Measurements from ENCODE around the gene PPP1CC.
"Not testable (repeated sequence)": the region's sequence is repeated elsewhere in the genome, so short reads cannot be mapped to it uniquely, and the experiment has no call there.

The PPP1CC gene

GRCh38 chr12:110742718-110743570, at the start of gene PPP1CC:
TSS of gene PPP1CC (minus strand) at chr12:110742891. CDS start at chr12:110742707, 184 bp downstream.
- DNase-seq: peak in 57 of 58 donors; percentile 53 to 94 (median 89)

- no peak for DNase-seq
These were observed 48.9 kb upstream of the PPP1CC start for GRCh38 chr12:110791589-110791988.

DNA sequence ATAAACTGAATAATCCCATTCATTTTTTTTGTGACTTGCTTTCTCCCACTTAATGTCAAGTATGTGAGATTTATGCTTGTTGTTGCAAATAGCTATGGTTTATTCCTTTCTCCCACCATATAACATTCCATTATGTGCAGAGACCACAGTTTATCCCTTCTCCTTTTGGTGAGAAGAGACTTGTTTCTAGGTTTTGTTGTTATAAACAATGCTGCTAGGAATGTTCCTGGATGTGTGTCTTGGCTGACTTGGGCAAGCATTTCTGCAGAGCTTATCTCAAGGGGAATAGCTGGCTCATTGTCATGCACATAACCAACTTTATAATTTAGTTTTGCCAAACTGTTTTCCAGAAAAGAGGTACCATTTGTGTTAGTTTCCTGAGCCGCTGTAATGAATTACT, 47.6 kb upstream of the PPP1CC start:
- DNase-seq: no peak

GRCh38 chr12:110786012-110786411, 43.3 kb upstream of the PPP1CC start:
- no peak for DNase-seq

DNA sequence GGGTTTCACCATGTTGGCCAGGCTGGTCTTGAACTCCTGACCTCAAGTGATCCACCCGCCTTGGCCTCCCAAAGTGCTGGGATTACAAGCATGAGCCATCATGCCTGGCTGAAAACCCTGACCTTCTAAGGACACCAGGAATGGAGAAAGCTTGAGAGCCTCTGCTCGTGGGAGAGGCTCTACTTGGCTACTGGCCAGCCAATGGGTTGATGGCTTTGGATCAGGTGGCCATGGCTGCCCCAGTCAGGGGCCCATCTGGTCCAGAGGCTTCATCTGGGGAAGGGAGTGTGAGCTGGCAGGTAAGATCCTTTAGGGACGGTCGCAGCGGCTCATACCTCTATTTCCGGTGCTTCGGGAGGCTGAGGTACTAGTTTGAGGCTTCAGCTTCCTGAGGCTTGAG, 42.5 kb upstream of the PPP1CC start:
- DNase-seq: no peak

GRCh38 chr12:110782922-110783321, 40.2 kb upstream of the PPP1CC start:
- DNase-seq: no peak

GRCh38 chr12:110782094-110782493, 39.4 kb upstream of the PPP1CC start:
- no peak for DNase-seq

GRCh38 chr12:110780448-110780847, 37.8 kb upstream of the PPP1CC start:
- no peak for DNase-seq

GRCh38 chr12:110778833-110779577, 36.3 kb upstream of the PPP1CC start:
- no peak for DNase-seq

DNA sequence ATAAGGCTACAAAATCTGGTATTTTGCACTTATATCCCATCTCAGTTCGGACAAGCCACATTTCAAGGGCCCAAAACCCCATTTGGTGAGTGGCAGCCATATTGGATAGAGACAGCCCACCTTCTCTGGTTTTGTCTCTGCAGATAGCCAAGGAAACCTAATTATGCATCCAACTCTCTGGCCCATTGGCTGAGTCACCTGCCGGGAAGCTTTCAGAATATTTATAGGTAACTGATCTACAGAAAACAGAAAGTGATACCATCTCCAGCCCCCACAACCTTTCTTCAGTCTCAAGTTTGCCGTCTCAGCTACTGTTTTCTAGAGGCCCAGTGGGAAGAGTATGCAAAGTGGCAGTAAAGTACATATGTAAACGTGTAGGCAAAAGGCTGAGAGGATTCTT, 33.7 kb upstream of the PPP1CC start:
- no peak for DNase-seq

- no peak for DNase-seq
These were observed 33.3 kb upstream of the PPP1CC start for GRCh38 chr12:110775997-110776396.

- no peak for DNase-seq
These were observed 32.1 kb upstream of the PPP1CC start for GRCh38 chr12:110774824-110775223.

- DNase-seq: no peak
These were observed 26.3 kb upstream of the PPP1CC start for GRCh38 chr12:110768960-110769359.

GRCh38 chr12:110767863-110768262, 25.2 kb upstream of the PPP1CC start:
- no peak for DNase-seq

DNA sequence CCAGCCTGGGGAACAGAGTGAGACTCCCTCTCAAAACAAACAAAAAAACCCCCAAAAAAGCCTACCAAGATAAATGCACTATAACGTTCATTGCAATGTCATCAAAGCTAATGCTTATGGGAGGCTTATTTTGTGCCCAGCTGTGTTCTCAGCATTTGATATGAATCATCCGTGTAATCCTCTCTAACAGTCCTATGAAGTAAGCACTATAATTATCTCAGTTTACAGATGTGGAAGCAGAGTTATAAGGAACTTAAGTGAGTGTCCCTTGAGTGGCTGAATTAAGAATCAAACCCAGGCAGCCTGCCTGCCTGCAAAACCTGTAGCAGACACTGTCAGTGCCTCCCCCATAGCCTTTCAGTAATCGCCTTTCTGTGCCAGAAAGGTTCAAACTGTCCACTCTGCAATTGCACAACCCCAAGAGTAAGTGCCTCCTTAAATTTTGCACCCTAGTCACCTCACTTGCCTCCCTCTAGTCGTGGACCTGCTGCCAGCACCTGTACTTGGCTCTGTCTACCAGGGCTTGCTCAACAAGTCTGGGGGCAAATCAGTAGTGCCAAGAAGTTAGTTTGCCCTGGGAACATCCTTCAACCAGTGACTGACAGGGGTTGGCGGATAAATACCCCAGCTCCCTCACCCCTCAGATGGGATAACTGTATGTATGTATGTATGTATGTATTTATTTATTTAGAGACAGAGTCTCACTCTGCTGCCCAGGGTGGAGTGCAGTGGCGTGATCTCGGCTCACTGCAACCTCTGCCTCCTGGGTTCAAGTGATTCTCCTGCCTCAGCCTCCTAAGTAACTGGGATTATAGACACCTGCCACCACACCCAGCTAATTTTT, 23.8 kb upstream of the PPP1CC start:
- DNase-seq: no peak

DNA sequence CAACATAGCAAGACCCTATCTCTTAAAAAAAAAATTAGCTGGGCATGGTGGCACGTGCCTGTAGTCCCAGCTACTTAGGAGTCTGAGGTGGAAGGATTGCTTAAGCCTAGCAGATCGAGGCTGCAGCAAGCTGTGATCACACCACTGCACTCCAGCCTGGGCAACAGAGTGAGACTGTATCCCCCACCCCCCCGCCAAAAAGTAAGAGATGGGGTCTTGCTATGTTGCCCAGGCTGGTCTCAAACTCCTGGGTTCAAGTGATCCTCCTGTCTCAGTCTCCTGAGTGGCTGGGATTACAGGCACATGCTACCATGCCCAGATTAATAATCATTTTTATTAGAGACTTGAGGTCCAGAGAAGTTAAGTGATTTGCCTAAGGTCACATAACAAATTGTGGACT, 22.9 kb upstream of the PPP1CC start:
- DNase-seq: not testable (repeated sequence)

GRCh38 chr12:110765111-110765510, 22.4 kb upstream of the PPP1CC start:
- no peak for DNase-seq

GRCh38 chr12:110763583-110763982, 20.9 kb upstream of the PPP1CC start:
- no peak for DNase-seq

DNA sequence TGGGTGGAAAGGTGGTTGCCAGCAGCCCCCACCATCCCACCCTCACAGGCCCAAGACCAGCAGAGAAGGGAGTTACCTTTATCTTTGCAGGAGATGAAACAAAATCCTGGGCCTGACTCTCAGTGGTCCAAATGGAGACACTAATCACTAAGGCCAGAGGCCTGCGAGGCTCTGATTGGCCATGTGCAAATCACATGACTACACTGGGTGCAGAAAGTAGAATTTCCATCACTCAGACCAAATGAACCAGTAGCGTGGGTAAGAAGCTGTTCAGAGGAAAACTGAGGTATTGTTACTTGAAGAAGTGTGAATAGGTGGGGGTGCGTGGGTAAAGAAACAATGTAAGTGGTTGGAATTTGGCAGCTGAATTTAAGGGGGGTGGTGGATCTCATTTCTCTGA, 20.2 kb upstream of the PPP1CC start:
- DNase-seq: no peak

DNA sequence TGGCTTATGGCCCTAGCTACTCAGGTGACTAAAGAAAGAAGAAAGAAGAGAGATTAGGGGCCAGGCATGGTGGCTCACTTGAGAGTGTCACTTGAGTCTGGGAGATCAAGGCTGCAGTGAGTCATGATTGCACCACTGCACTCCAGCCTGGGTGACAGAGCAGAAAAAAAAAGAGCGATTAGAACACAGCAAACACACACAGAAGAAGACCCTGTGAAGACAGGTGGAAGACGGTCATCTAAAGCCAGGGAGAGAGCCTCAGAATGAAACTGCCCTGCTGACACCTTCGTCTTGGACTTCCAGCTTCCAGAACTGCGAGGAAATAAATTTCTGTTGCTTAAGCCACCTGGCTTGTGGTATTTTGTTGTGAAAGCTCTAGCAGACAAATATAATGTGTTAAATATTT, 17.5 kb upstream of the PPP1CC start:
- no peak for DNase-seq

- no peak for DNase-seq
These were observed 16.2 kb upstream of the PPP1CC start for GRCh38 chr12:110758922-110759321.

DNA sequence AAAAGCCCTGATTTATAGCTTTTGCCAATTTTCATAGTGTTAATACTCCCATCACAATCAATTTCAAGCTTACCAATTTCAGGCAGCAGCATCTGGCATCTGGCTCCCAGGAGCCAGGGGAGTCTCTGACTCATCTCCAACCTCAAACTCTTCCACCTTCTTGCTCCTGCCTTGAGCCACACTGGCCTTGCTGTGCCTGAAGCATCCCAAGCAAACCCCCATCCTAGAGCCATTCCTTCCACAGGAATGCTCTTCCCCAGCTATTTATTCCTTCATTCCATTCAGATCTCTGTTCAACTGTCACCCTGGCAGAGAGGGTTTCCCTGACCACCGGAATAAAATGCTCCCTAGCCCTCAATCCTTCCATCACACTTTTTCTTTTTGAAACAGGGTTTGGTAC, 13.9 kb upstream of the PPP1CC start:
- DNase-seq: no peak

Measured in anterior cingulate cortex (tissue), 58 donors.